Measurements from ENCODE around the gene BSN.
A peak's percentile ranks its signal among the peaks of the same experiment; 100 is the strongest.
"Not testable (repeated sequence)": the region's sequence is repeated elsewhere in the genome, so short reads cannot be mapped to it uniquely, and the experiment has no call there.

BSN gene

DNA sequence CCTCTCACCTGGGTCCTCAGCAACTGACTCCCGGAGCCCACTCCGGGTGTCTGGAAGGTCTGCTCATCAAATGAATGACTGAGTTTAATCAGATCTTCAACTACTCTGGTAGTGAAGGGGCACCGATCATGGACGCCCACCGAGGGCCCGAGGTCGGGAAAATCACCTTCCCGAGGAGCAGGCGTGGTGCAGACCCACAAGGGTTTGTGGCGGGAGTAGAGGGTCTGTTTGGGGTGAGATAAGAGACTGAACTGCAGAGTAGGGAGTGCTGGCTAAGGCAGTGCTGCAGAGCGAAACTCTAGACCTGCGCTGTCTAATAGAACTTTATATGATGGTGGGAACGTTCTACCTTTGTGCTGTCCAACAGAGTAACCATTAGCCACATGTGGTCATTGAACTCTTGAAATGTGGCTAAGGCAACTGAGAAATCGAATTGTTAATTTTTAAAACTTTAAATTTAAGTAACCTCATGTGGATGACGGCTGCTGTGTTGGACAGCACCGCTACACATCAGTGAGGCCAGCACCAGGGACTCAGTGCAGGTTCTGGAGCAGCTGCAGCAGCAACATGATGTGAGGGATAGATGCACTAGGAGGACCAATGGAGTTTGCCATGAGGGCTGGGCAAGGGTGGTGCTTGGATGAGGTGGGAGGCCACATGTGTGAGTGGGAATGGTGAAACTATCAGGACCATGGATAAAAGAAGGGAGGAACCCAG, 135.8 kb downstream of the BSN start:
- Mint-ChIP-seq H3K27ac (peak overlapping the region; percentile 89), H3K4me3 (peak overlapping the region; percentile 98), H3K4me1 (peaks cover 44% of the 10 kb centered on the region)
- not testable (repeated sequence) for H3K27me3 Mint-ChIP-seq, H3K9me3 Mint-ChIP-seq, H3K36me3 Mint-ChIP-seq, ATAC-seq

GRCh38 chr3:49690856-49691255, 136.6 kb downstream of the BSN start:
- ATAC-seq, H3K36me3 Mint-ChIP-seq, H3K27me3 Mint-ChIP-seq, H3K9me3 Mint-ChIP-seq, H3K27ac Mint-ChIP-seq: not testable (repeated sequence)
- peaks cover 44% of the 10 kb centered on the region for H3K4me1 Mint-ChIP-seq
- H3K4me3 Mint-ChIP-seq, result peak overlapping the region; percentile 10

DNA sequence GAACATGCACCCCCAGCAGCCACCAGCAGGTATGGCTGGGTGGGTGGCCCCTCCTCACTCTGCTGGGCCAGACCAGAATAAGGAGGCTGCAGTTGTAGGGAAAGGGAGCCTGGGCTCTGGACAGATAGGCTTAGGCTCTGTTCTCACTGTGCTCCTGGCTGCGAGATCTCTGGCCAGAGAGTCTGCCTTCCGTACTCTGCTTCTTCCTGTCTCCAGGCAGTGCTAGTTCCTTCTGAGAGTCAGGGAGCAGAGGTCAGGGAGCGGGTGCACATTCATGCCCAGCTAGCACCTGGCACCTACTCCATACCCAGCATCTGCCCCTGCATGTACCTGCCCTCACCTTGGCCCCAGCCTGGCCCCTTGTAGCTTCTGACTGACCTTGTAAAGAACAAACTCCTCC, 137.2 kb downstream of the BSN start:
- H3K27me3 Mint-ChIP-seq, ATAC-seq, H3K27ac Mint-ChIP-seq, H3K9me3 Mint-ChIP-seq, H3K4me3 Mint-ChIP-seq, H3K36me3 Mint-ChIP-seq: not testable (repeated sequence)
- H3K4me1 Mint-ChIP-seq, result peaks cover 44% of the 10 kb centered on the region

DNA sequence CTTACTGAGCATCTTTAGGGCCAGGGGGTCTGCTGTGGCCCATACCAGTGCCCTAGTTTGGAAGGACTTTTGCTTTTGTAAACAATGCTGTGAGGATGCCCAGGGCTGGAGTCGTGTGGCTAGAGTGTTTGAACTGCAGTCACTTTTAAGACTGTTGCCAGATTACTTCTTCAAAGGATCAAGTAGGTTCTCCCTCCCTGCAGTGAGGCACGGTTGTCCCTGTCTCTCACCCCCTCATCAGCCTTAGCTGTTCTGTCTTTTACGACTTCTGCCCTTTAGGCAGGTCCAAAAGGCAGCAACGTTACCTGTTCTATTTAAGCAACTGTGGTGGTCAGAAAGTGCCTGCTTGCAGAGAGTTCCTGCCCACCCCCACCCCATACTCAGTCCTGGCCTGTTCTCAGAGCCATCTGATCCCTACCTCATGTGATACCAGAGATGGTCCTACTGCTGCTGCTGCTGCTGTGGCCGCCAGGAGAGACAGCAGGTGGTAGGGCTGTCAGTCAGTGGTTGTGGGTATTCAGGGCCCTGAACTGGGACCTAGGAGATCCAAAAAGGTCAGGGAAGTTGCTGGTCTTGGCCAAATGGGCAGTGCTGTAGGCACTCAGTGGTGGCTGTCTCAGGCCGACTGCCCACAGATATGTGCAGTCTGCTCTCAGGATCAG, 140.3 kb downstream of the BSN start:
- ATAC-seq, H3K27ac Mint-ChIP-seq, H3K9me3 Mint-ChIP-seq, H3K27me3 Mint-ChIP-seq, H3K4me3 Mint-ChIP-seq: not testable (repeated sequence)
- Mint-ChIP-seq H3K36me3 (peaks cover 14% of the 10 kb centered on the region), H3K4me1 (peaks cover 22% of the 10 kb centered on the region)

DNA sequence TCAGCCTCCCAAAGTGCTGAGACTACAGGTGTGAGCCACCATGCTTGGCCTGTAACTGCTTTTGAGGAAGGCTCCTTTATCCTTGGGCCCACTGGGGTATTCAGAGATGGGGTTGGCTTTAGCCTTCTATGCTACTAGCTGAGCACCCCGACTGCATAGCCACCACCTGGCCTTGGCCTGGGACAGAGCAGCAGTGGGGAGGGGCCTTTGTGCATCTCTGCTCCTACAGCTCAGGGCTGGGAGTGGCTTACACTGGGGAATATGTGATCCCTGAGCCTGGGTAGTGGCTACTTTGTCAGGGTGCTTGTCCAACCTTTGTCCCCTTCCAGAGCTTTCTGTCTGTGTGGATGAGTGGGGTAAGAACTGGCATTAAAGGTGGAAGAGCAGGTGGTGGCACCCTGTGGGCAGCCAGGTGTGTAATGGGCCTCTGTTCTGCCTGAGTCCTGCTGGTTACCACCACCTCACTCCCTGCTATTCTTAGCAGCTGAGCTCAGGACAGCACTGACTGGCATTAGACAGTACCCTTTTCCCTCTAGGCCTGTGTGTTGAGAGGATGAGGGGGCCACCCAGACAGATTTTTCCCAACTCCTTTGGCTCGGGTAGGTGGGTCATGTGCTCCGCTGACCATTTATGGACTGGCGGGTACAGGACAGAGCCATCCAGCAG, 141.2 kb downstream of the BSN start:
- Mint-ChIP-seq H3K36me3 (peaks cover 19% of the 10 kb centered on the region), H3K4me1 (peaks cover 13% of the 10 kb centered on the region)
- H3K27ac Mint-ChIP-seq, ATAC-seq, H3K9me3 Mint-ChIP-seq, H3K4me3 Mint-ChIP-seq, H3K27me3 Mint-ChIP-seq: not testable (repeated sequence)

DNA sequence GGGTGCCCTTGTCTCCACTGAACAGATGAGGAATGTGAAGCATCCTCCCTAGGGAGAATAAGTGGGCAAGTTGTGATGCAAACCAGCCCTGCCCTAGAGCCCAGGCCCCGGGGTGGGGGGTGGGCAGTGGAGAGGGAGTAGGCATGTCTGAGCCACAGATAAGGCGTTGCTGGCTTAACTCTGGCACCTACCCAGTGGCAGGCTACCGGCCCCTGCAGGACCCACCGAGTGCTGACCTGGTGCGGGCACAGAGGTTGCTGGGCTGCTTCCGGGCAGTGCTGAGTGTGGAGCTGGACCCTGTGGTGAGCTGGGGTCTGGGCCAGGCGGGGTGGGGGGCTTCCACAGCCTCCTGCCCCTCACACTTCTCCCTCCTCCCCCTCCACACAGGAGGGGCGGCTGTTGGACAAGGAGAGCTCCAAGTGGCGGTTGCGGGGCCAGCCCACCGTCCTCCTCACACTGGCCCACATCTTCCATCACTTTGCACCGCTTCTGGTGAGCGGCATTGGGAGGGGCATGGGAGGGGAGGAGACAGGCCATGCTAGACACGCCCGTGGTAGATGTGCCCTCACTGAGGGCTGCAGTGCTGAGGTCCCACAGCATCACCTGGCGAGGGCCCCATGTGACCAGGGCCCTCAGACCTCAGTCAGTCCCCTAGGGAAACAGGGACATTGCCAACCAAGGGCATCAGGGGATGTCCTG, 145.2 kb downstream of the BSN start:
- ATAC-seq, result no peak
- Mint-ChIP-seq H3K27ac (no peak overlapping the region), H3K4me3 (no peak overlapping the region), H3K27me3 (no peaks in the 10 kb centered on the region), H3K9me3 (no peaks in the 10 kb centered on the region), H3K4me1 (peaks cover 7% of the 10 kb centered on the region), H3K36me3 (peaks cover 26% of the 10 kb centered on the region)

GRCh38 chr3:49700014-49700413, 145.7 kb downstream of the BSN start:
- no peaks in the 10 kb centered on the region for H3K27me3 Mint-ChIP-seq
- no peak for ATAC-seq
- no peaks in the 10 kb centered on the region for H3K9me3 Mint-ChIP-seq
- H3K4me3 Mint-ChIP-seq, result no peak overlapping the region
- H3K36me3 Mint-ChIP-seq, result peaks cover 26% of the 10 kb centered on the region
- no peak overlapping the region for H3K27ac Mint-ChIP-seq
- H3K4me1 Mint-ChIP-seq, result peaks cover 7% of the 10 kb centered on the region

GRCh38 chr3:49700453-49701128, 146.3 kb downstream of the BSN start:
- H3K4me1 Mint-ChIP-seq, result peaks cover 7% of the 10 kb centered on the region
- no peaks in the 10 kb centered on the region for H3K27me3 Mint-ChIP-seq
- H3K36me3 Mint-ChIP-seq, result peaks cover 26% of the 10 kb centered on the region
- H3K4me3 Mint-ChIP-seq, result no peak overlapping the region
- ATAC-seq, result no peak
- no peaks in the 10 kb centered on the region for H3K9me3 Mint-ChIP-seq
- no peak overlapping the region for H3K27ac Mint-ChIP-seq

- peaks cover 26% of the 10 kb centered on the region for H3K36me3 Mint-ChIP-seq
These were observed 147.3 kb downstream of the BSN start for GRCh38 chr3:49701388-49702077.

DNA sequence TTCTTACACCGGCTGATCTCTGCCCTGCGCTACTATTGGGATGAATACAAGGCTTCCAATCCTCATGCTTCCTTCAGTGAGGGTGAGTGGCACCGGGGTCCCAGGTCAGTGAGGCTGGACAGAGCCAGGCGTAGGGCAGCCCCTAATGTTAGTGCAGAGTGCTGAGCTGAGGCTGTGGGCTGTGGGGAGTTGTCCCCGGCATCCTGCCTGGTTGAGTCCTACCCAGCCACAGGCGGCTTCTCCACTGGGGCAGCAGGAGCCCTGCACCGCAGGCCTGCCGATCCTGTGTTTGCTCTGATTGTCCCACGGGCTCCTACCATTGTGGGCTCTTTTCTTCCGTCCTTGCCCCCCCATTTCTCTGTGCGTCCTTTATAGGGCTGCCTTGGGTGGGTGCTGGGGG, 148.4 kb downstream of the BSN start:
- no peak overlapping the region for H3K4me3 Mint-ChIP-seq
- H3K4me1 Mint-ChIP-seq, result peaks cover 10% of the 10 kb centered on the region
- no peaks in the 10 kb centered on the region for H3K9me3 Mint-ChIP-seq
- H3K27me3 Mint-ChIP-seq, result no peaks in the 10 kb centered on the region
- peaks cover 35% of the 10 kb centered on the region for H3K36me3 Mint-ChIP-seq
- no peak overlapping the region for H3K27ac Mint-ChIP-seq
- ATAC-seq, result no peak

More at GRCh38 chr3:49701388-49702077, 147.3 kb downstream of the BSN start:
- no peaks in the 10 kb centered on the region for H3K9me3 Mint-ChIP-seq
- ATAC-seq, result no peak
- peaks cover 7% of the 10 kb centered on the region for H3K4me1 Mint-ChIP-seq
- H3K4me3 Mint-ChIP-seq, result no peak overlapping the region
- H3K27me3 Mint-ChIP-seq, result no peaks in the 10 kb centered on the region
- H3K27ac Mint-ChIP-seq, result no peak overlapping the region

- H3K4me3 Mint-ChIP-seq, result no peak overlapping the region
- H3K9me3 Mint-ChIP-seq, result no peaks in the 10 kb centered on the region
- peak; percentile 86 for ATAC-seq
- peaks cover 35% of the 10 kb centered on the region for H3K36me3 Mint-ChIP-seq
- no peaks in the 10 kb centered on the region for H3K27me3 Mint-ChIP-seq
- H3K4me1 Mint-ChIP-seq, result peaks cover 14% of the 10 kb centered on the region
- peak overlapping the region; percentile 15 for H3K27ac Mint-ChIP-seq
These were observed 149.2 kb downstream of the BSN start for GRCh38 chr3:49703443-49703927.

GRCh38 chr3:49703956-49704355, 149.7 kb downstream of the BSN start:
- peak overlapping the region; percentile 15 for H3K27ac Mint-ChIP-seq

DNA sequence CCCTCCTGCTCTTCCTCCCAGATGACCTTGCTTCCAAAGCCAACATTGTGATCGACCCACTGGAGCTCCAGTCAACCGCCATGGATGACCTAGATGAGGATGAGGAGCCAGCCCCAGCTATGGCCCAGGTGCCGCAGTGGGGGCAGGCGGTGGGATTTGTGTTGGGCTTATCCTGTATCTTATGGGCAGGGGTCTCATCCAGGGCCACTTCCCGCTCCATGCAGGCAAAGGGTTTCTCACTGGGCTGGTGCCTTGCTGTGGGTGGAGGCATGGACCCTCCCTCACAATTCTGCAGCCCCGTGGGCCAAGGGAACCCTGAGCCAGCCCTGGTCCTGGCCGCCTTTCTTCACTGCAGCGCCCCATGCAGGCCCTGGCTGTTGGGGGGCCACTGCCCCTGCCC, 150.4 kb downstream of the BSN start:
- Mint-ChIP-seq H3K36me3 (peaks cover 37% of the 10 kb centered on the region), H3K4me1 (peaks cover 14% of the 10 kb centered on the region), H3K9me3 (no peaks in the 10 kb centered on the region), H3K27ac (peak overlapping the region; percentile 15), H3K27me3 (no peaks in the 10 kb centered on the region), H3K4me3 (no peak overlapping the region)
- ATAC-seq, result no peak

More at GRCh38 chr3:49703956-49704355, 149.7 kb downstream of the BSN start:
- Mint-ChIP-seq H3K9me3 (no peaks in the 10 kb centered on the region), H3K4me1 (peaks cover 14% of the 10 kb centered on the region), H3K4me3 (no peak overlapping the region), H3K36me3 (peaks cover 37% of the 10 kb centered on the region), H3K27me3 (no peaks in the 10 kb centered on the region)
- ATAC-seq, result no peak

DNA sequence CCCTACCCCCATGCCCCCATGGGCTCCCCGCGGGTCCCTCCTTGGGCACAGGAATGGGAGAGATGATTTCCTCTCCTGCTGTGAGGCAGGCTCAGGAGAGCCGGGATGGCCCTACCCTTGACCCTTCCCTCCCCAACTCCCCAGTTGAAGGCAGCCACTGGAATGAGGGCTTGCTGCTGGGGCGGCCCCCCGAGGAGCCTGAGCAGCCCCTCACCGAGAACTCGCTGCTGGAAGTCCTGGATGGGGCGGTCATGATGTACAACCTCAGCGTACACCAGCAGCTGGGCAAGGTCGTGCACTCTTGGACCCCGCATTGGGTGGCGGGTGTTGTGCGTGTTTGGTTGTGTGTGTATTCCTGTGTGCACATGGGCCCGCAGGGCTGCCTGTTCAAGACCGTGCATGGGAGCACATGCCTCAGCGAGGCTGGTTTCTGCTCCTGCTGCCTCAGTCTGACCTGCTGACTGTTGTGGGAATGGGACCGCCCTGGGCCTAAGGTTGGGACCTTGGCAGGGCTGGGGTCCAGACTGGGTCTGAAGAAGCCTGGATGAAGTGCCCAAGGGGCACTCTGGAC, 151.2 kb downstream of the BSN start:
- Mint-ChIP-seq H3K36me3 (peaks cover 33% of the 10 kb centered on the region), H3K9me3 (no peaks in the 10 kb centered on the region), H3K4me3 (no peak overlapping the region), H3K27ac (no peak overlapping the region), H3K4me1 (peaks cover 14% of the 10 kb centered on the region), H3K27me3 (no peaks in the 10 kb centered on the region)
- no peak for ATAC-seq
